GM12878 (cell line): ENCODE data around the gene DNAH17. TPM values are rescaled to one million over a fixed set of nuclear protein-coding genes. Genes with fewer than 3 reads are reported as not detected.

Experiments
- ATAC-seq: fragments of 200-7000 bp; cut with Tn5 transposase; 3 replicates; pipeline ENCODE4 v1.9.1; 2020; ENCODE audit warnings: mild to moderate bottlenecking, moderate library complexity
- BruUV-seq: library from RNA; stranded (reverse); fragments of 400-500 nt; replicated peaks from 2 replicates; lab custom pipeline; 2021; lab: Mats Ljungman, UMichigan
- CTCF ChIA-PET: fragments of 300-600 bp; sonication (Branson Sonifier 250); formaldehyde crosslinking; extraction: SDS; loops from one replicate; lab custom pipeline; 2021; ENCODE audit warnings: inconsistent platforms; lab: Yijun Ruan, JAX
- POLR2A ChIA-PET: fragments of 350-600 bp; formaldehyde crosslinking; extraction: SDS; loops from one replicate; lab custom pipeline; 2021; ENCODE audit warnings: inconsistent platforms; lab: Charles Lee
- RAD21 ChIA-PET: fragments of 300-600 bp; sonication (Branson Sonifier 250); formaldehyde crosslinking; loops from one replicate; lab custom pipeline; 2023; ENCODE audit warnings: antibody characterized with exemption; ENCODE audit not compliant: unreplicated experiment; lab: Charles Lee
- SMC1A ChIA-PET: fragments of 300-600 bp; sonication (Branson Sonifier 250); formaldehyde crosslinking; loops from one replicate; lab custom pipeline; 2023; ENCODE audit not compliant: unreplicated experiment, uncharacterized antibody; lab: Charles Lee
- DNase-seq: peaks from one replicate; pipeline ENCODE4 v3.0.0-alpha.2; 2011; ENCODE audit warnings: low read depth, low spot score
- FAIRE-seq: peaks from 3 replicates; lab custom pipeline; 2011; peaks lifted over from hg19 to GRCh38; lab: Jason Lieb, UNC
- H2AFZ ChIP-seq: 2 replicates; pipeline ENCODE4 v1.6.0; 2011; ENCODE audit warnings: low read depth, low read length, control low read depth; ENCODE audit not compliant: control insufficient read depth
- H3K27ac ChIP-seq: 2 replicates; pipeline ENCODE4 v1.5.1; 2011; ENCODE audit warnings: control low read depth; ENCODE audit not compliant: control insufficient read depth, insufficient read depth
- H3K27me3 ChIP-seq, 2 experiments: replicated peaks in 1 of 2; 2 replicates each; pipeline versions ENCODE4 v1.6.0 to v1.6.1; 2011; ENCODE audit warnings: low read length in 1 of 2; ENCODE audit not compliant: control insufficient read depth in 2 of 2, insufficient read depth in 2 of 2
- H3K36me3 ChIP-seq, 2 experiments: 2 replicates each; pipeline ENCODE4 v1.5.1; 2011; ENCODE audit warnings: low read length in 1 of 2; ENCODE audit not compliant: control insufficient read depth in 2 of 2, insufficient read depth in 2 of 2
- H3K4me1 ChIP-seq: 2 replicates; pipeline ENCODE4 v1.6.1; 2011; ENCODE audit warnings: mild to moderate bottlenecking, low read length, moderate library complexity, mixed read lengths; ENCODE audit not compliant: control insufficient read depth, insufficient read depth
- H3K4me2 ChIP-seq: 2 replicates; pipeline ENCODE4 v1.6.0; 2011; ENCODE audit warnings: control low read depth; ENCODE audit not compliant: control insufficient read depth, insufficient read depth
- H3K4me3 ChIP-seq: fragments of 200-600 bp; sonication (generic); 2 replicates; pipeline ENCODE4 v1.5.1; 2016
- H3K79me2 ChIP-seq: 2 replicates; pipeline ENCODE4 v1.6.0; 2011; ENCODE audit warnings: low read length; ENCODE audit not compliant: control insufficient read depth, insufficient read depth
- H3K9ac ChIP-seq: 2 replicates; pipeline ENCODE4 v1.8.0; 2011; ENCODE audit warnings: low read length, control low read depth, mixed read lengths; ENCODE audit not compliant: control insufficient read depth, insufficient read depth
- H3K9me3 ChIP-seq: replicated peaks from 3 replicates; pipeline ENCODE4 v1.5.1; 2011; ENCODE audit warnings: mild to moderate bottlenecking, low read length; ENCODE audit not compliant: control insufficient read depth, insufficient read depth
- H4K20me1 ChIP-seq: 2 replicates; pipeline ENCODE4 v1.6.0; 2011; ENCODE audit not compliant: control insufficient read depth, insufficient read depth
- BHLHE40 ChIP-seq, 2 experiments: fragments of 450-650 bp in 1 of 2; IDR thresholded peaks; 2 replicates each; pipeline ENCODE4 v1.6.1; 2011 to 2017; ENCODE audit warnings: low read depth in 2 of 2, borderline replicate concordance in 1 of 2, improper control_type of control experiment in 1 of 2, low read length in 1 of 2, mild to moderate bottlenecking in 1 of 2
- CBFB ChIP-seq: IDR thresholded peaks from 2 replicates; pipeline ENCODE4 v1.6.1; 2016; ENCODE audit warnings: antibody characterized with exemption, low read depth
- CHD1 ChIP-seq: IDR thresholded peaks from 2 replicates; pipeline ENCODE4 v1.6.1; 2012; ENCODE audit warnings: low read depth, low read length, improper control_type of control experiment
- EGR1 ChIP-seq, 2 experiments: IDR thresholded peaks; 1 replicate in 1 of 2; 2 replicates in 1 of 2; pipeline ENCODE4 v1.6.1; 2011 to 2012; ENCODE audit warnings: low read depth in 2 of 2, low read length in 2 of 2, borderline replicate concordance in 1 of 2, mild to moderate bottlenecking in 1 of 2, moderate library complexity in 1 of 2
- ETV6 ChIP-seq, 2 experiments: fragments of 450-650 bp in 1 of 2; IDR thresholded peaks in 1 of 2; conservative IDR thresholded peaks in 1 of 2; 2 replicates each; pipeline ENCODE4 v1.6.1; 2014; ENCODE audit warnings: antibody characterized with exemption in 1 of 2, borderline replicate concordance in 1 of 2, low read depth in 1 of 2, mild to moderate bottlenecking in 1 of 2, moderate library complexity in 1 of 2
- GABPA ChIP-seq: IDR thresholded peaks from 2 replicates; pipeline ENCODE4 v1.6.1; 2014; ENCODE audit warnings: antibody characterized with exemption, low read depth, mild to moderate bottlenecking, inconsistent platforms
- HCFC1 ChIP-seq: fragments of 150-350 bp; IDR thresholded peaks from 2 replicates; pipeline ENCODE4 v1.6.1; 2014; ENCODE audit warnings: low read length
- MYC ChIP-seq: IDR thresholded peaks from 2 replicates; pipeline ENCODE4 v1.6.1; 2011; ENCODE audit warnings: mild to moderate bottlenecking, low read length, moderate library complexity, inconsistent platforms; ENCODE audit not compliant: insufficient read depth, insufficient replicate concordance, insufficient read length, severe bottlenecking
- RAD21 ChIP-seq: IDR thresholded peaks from 2 replicates; pipeline ENCODE4 v1.6.1; 2011; ENCODE audit warnings: mild to moderate bottlenecking, low read depth, low read length, moderate library complexity; ENCODE audit not compliant: insufficient read depth
- RAD51 ChIP-seq: fragments of 450-650 bp; IDR thresholded peaks from 2 replicates; pipeline ENCODE4 v1.6.1; 2016; ENCODE audit warnings: moderate library complexity, mild to moderate bottlenecking, inconsistent platforms
- RELA ChIP-seq: fragments of 450-650 bp; IDR thresholded peaks from 2 replicates; pipeline ENCODE4 v1.8.0; 2014; ENCODE audit warnings: borderline replicate concordance; ENCODE audit not compliant: partially characterized antibody
- RUNX3 ChIP-seq: IDR thresholded peaks from 2 replicates; pipeline ENCODE4 v1.6.1; 2012; ENCODE audit warnings: low read length, inconsistent platforms
- SIN3A ChIP-seq: IDR thresholded peaks from 2 replicates; pipeline ENCODE4 v1.6.1; 2012; ENCODE audit warnings: low read depth, low read length, improper control_type of control experiment
- SIX5 ChIP-seq: IDR thresholded peaks from 2 replicates; pipeline ENCODE4 v1.6.1; 2011; ENCODE audit warnings: mild to moderate bottlenecking, low read depth, low read length, moderate library complexity; ENCODE audit not compliant: severe bottlenecking
- TCF12 ChIP-seq: IDR thresholded peaks from 2 replicates; pipeline ENCODE4 v1.6.1; 2011; ENCODE audit warnings: low read depth, mild to moderate bottlenecking, low read length
- WGBS: methylation state at CpG from one replicate; pipeline ENCODE4 v1.1.6; 2016; ENCODE audit warnings: low lambda C conversion rate; ENCODE audit not compliant: insufficient replicate concordance, insufficient coverage; ENCODE audit errors: missing lambda C conversion rate; 5-methylcytosine and 5-hydroxymethylcytosine counted together
- in situ Hi-C: fragments of 300-500 bp; cut with MboI; formaldehyde crosslinking; loops from 9 replicates; pipeline ENCODE4 v1.14.3; 2018; ENCODE audit warnings: mixed read lengths
- intact Hi-C: fragments of 100-400 bp; cut with micrococcal nuclease; formaldehyde crosslinking; loops from one replicate; pipeline ENCODE4 v1.14.2; 2022; ENCODE audit not compliant: unreplicated experiment
- polyA plus RNA-seq, 11 experiments: library from polyadenylated mRNA; depleted of rRNA in 4 of 11; unstranded in 6 of 11; stranded (reverse) in 5 of 11; fragments of >200 nt; fragmentation: Nextera tagmentation in 4 of 11; fragmentation: Illumina TruSeq in 1 of 11; extraction: Ambion mirVana in 4 of 11; extraction: Trizol in 1 of 11; gene quantifications; 1 replicate in 1 of 11; 2 replicates in 10 of 11; pipeline versions ENCODE4 v1.2.1 to v1.2.3, GENCODE V29; 2011 to 2016; ENCODE audit warnings: inconsistent platforms in 2 of 11, missing spikeins in 2 of 11, low read depth in 1 of 11
- total RNA-seq, 4 experiments: library from RNA; depleted of rRNA in 3 of 4; stranded (reverse); fragments of >200 nt in 3 of 4; fragmentation: Illumina TruSeq in 1 of 4; extraction: Trizol in 1 of 4; gene quantifications; 2 replicates each; pipeline versions ENCODE4 v1.2.1 to v1.2.3, GENCODE V29; 2013 to 2021
- TF ChIP-seq, protein P1 (sequence below): IDR thresholded peaks from 2 replicates; pipeline ENCODE4 v1.6.1; 2012; ENCODE audit warnings: low read depth, low read length, improper control_type of control experiment
- TF ChIP-seq, protein P2 (sequence below): IDR thresholded peaks from 2 replicates; pipeline ENCODE4 v1.6.1; 2011; ENCODE audit warnings: low read depth, low read length, improper control_type of control experiment, borderline replicate concordance
- TF ChIP-seq, protein P3 (sequence below): fragments of 450-650 bp; IDR thresholded peaks from 2 replicates; pipeline ENCODE4 v1.6.1; 2016; ENCODE audit warnings: mild to moderate bottlenecking, moderate library complexity, borderline replicate concordance

Gene DNAH17
- total and polyA plus RNA-seq, 10 of the 15 experiments (the other 5 are each of a cell fraction or from before 2014, with no cell fraction given): 0.16 to 2.9 (median 0.56) TPM

DNA sequence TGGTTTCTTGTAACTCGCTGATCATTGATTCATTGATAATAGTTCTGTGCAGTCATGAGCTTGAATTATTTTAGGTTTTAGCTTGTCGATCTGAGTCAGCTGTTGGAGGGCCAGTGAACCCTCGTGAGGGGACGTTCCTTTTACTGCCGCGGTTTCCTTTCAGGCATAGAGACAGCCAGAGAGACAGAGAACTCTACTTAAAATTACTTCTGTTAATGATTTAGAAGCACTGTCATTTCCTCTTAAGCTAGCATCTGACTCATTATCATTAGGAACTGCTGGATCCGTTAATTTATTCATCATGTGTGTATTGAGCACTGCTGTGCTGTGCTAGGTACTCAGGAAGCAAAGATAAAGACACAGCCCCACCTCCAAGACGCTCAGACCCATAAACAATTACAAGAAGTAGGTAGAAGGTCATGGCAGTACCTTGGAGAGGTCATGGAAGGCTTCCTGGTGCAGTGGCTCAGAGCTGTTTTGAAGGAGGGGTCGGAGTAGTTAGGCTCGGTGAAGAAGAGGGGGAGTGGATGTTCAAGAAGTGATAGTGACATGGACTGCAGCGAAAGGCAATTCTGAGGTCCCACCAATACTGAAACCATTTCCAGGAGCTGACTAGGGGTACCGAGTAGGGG lies 195.5 kb downstream of the DNAH17 start:
- H3K36me3 ChIP-seq: no peaks in the 10 kb centered on the region; a peak in 1 of 4 replicates
- POLR2A ChIA-PET: interaction anchor here (0.6 to 3.4 kb wide), 7 partner anchors 10 to 66 kb away, joined by 3 to 16 read pairs (median 5); partner anchors contain the start of gene SOCS3
- in situ Hi-C loops (no loop called here), intact Hi-C loops (no loop called here)
- DNase-seq (no peak), FAIRE-seq (peak; percentile 61), ATAC-seq (peak; percentile 31)
- peak overlapping the region; percentile 47 for H3K9ac ChIP-seq
- TSS peak; percentile 29 for BruUV-seq
- peak overlapping the region; percentile 71 for H3K27ac ChIP-seq
- H3K27me3 ChIP-seq: no peaks in the 10 kb centered on the region
- no peaks in the 10 kb centered on the region for H3K9me3 ChIP-seq
- CTCF ChIA-PET: interaction anchor here (0.6 to 1.9 kb wide), 8 partner anchors 9 to 297 kb away, joined by 3 to 6 read pairs (median 4); no protein-coding TSS in a partner anchor
- H3K4me2 ChIP-seq: peak overlapping the region; percentile 92
- 1% methylated on average over 12 of the region's 12 CpGs for WGBS
- peaks cover 77% of the 10 kb centered on the region for H3K79me2 ChIP-seq
- no peaks in the 10 kb centered on the region for H4K20me1 ChIP-seq
- SMC1A ChIA-PET: interaction anchor here (1.0 to 2.4 kb wide), 7 partner anchors 8 to 91 kb away, joined by 3 to 8 read pairs (median 4); no protein-coding TSS in a partner anchor
- no peak overlapping the region for H2AFZ ChIP-seq
- peak overlapping the region; percentile 91 for H3K4me3 ChIP-seq
- H3K4me1 ChIP-seq: peaks cover 71% of the 10 kb centered on the region
- RAD21 ChIA-PET: interaction anchor here (0.7 to 4.0 kb wide), 8 partner anchors 9 to 262 kb away, joined by 3 to 12 read pairs (median 5); no protein-coding TSS in a partner anchor
- no peak for TF ChIP-seq RELA
- TF ChIP-seq CHD1: no peak
- TF ChIP-seq MYC: no peak
- peak; percentile 41 to 46; a peak in 2 of 4 replicates for TF ChIP-seq BHLHE40 (IDR thresholded peaks at IDR 0.05; ENCODE audit: borderline replicate concordance in 1 of 2, low read depth in 2 of 2, low read length in 1 of 2)
- no peak for TF ChIP-seq EGR1 (IDR thresholded peaks at IDR 0.05; ENCODE audit: borderline replicate concordance in 1 of 2, low read depth in 2 of 2, low read length in 2 of 2)
- TF ChIP-seq RAD51: peak; percentile 21; the same call in 1 of the 2 replicates
- 0 out of 2 replicates have a peak, but pooled peaks have one; percentile 26 for TF ChIP-seq RUNX3
- TF ChIP-seq, protein P1, sequence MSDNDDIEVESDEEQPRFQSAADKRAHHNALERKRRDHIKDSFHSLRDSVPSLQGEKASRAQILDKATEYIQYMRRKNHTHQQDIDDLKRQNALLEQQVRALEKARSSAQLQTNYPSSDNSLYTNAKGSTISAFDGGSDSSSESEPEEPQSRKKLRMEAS: no peak
- no peak for TF ChIP-seq GABPA
- no peak for TF ChIP-seq TCF12
- TF ChIP-seq CBFB: no peak
- 0 out of 2 replicates have a peak, but pooled peaks have one; percentile 3 for TF ChIP-seq SIN3A
- no peak for TF ChIP-seq HCFC1
- TF ChIP-seq, protein P2, sequence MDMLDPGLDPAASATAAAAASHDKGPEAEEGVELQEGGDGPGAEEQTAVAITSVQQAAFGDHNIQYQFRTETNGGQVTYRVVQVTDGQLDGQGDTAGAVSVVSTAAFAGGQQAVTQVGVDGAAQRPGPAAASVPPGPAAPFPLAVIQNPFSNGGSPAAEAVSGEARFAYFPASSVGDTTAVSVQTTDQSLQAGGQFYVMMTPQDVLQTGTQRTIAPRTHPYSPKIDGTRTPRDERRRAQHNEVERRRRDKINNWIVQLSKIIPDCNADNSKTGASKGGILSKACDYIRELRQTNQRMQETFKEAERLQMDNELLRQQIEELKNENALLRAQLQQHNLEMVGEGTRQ: no peak
- no peak for TF ChIP-seq ETV6 (conservative IDR thresholded peaks at IDR 0.05 in 1 of 2, IDR thresholded peaks at IDR 0.05 in 1 of 2; ENCODE audit: borderline replicate concordance in 1 of 2, low read depth in 1 of 2)
- TF ChIP-seq, protein P3, sequence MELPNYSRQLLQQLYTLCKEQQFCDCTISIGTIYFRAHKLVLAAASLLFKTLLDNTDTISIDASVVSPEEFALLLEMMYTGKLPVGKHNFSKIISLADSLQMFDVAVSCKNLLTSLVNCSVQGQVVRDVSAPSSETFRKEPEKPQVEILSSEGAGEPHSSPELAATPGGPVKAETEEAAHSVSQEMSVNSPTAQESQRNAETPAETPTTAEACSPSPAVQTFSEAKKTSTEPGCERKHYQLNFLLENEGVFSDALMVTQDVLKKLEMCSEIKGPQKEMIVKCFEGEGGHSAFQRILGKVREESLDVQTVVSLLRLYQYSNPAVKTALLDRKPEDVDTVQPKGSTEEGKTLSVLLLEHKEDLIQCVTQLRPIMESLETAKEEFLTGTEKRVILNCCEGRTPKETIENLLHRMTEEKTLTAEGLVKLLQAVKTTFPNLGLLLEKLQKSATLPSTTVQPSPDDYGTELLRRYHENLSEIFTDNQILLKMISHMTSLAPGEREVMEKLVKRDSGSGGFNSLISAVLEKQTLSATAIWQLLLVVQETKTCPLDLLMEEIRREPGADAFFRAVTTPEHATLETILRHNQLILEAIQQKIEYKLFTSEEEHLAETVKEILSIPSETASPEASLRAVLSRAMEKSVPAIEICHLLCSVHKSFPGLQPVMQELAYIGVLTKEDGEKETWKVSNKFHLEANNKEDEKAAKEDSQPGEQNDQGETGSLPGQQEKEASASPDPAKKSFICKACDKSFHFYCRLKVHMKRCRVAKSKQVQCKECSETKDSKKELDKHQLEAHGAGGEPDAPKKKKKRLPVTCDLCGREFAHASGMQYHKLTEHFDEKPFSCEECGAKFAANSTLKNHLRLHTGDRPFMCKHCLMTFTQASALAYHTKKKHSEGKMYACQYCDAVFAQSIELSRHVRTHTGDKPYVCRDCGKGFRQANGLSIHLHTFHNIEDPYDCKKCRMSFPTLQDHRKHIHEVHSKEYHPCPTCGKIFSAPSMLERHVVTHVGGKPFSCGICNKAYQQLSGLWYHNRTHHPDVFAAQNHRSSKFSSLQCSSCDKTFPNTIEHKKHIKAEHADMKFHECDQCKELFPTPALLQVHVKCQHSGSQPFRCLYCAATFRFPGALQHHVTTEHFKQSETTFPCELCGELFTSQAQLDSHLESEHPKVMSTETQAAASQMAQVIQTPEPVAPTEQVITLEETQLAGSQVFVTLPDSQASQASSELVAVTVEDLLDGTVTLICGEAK: peak; percentile 17; the same call in 1 of the 2 replicates
- TF ChIP-seq SIX5: no peak
- TF ChIP-seq RAD21: 0 out of 2 replicates have a peak, but pooled peaks have one; percentile 4
